ENCODE results near the gene SLAIN1.
A peak's percentile ranks its signal among the peaks of the same experiment; 100 is the strongest.

Gene SLAIN1

GRCh38 chr13:77698201-77699058 lies 943 bp downstream of the SLAIN1 start:
- peak overlapping the region; percentile 80 for H3K27ac ChIP-seq
- TF ChIP-seq CTCF (conservative IDR thresholded peaks at IDR 0.05), result peak; percentile 42

- no peak for TF ChIP-seq CTCF (conservative IDR thresholded peaks at IDR 0.05)
- H3K27ac ChIP-seq, result peak overlapping the region; percentile 80
Observed at GRCh38 chr13:77699059-77699680, 1.7 kb downstream of the SLAIN1 start.

- no peak for TF ChIP-seq CTCF (conservative IDR thresholded peaks at IDR 0.05)
- H3K27ac ChIP-seq, result no peak overlapping the region; the same call in 1 of the 2 replicates
Observed at GRCh38 chr13:77701305-77701704, 3.8 kb downstream of the SLAIN1 start.

- no peak overlapping the region for H3K27ac ChIP-seq
- TF ChIP-seq CTCF (conservative IDR thresholded peaks at IDR 0.05), result no peak
Observed at GRCh38 chr13:77702366-77702765, 4.9 kb downstream of the SLAIN1 start.

GRCh38 chr13:77703408-77703807 lies 5.9 kb downstream of the SLAIN1 start:
- no peak overlapping the region for H3K27ac ChIP-seq
- TF ChIP-seq CTCF (conservative IDR thresholded peaks at IDR 0.05), result no peak

- no peak overlapping the region for H3K27ac ChIP-seq
- no peak for TF ChIP-seq CTCF (conservative IDR thresholded peaks at IDR 0.05)
Observed at GRCh38 chr13:77714119-77714755, 16.8 kb downstream of the SLAIN1 start.

- no peak overlapping the region for H3K27ac ChIP-seq
- no peak for TF ChIP-seq CTCF (conservative IDR thresholded peaks at IDR 0.05)
Observed at GRCh38 chr13:77715233-77715891, 17.9 kb downstream of the SLAIN1 start.

Data from VCaP (cell line).